ENCODE data around the gene RERG. TPM values are rescaled to one million over a fixed set of nuclear protein-coding genes. Genes with fewer than 3 reads are reported as not detected.

Gene RERG
- total and polyA plus RNA-seq, 2 experiments from 2014 or later: 1.1 to 1.5 TPM

- Mint-ChIP-seq H3K4me1 (no peaks in the 10 kb centered on the region), H3K9me3 (no peaks in the 10 kb centered on the region; the same call in 2 of the 3 replicates), H3K36me3 (ENCODE audit: low read depth) (no peaks in the 10 kb centered on the region), H3K4me3 (no peak overlapping the region), H3K27ac (no peak overlapping the region), H3K27me3 (ENCODE audit: insufficient read depth, low read depth, poor library complexity) (peaks cover 2% of the 10 kb centered on the region)
- DNase-seq (ENCODE audit: low spot score) (no peak), ATAC-seq (no peak)
- no peak overlapping the region for H2AFZ ChIP-seq
- no peaks in the 10 kb centered on the region for H3F3A ChIP-seq (replicated peaks; ENCODE audit: low read depth)
- H3K4me2 ChIP-seq: no peak overlapping the region
- H3K4me3 ChIP-seq: no peak overlapping the region
- no peaks in the 10 kb centered on the region for H3K4me1 ChIP-seq (ENCODE audit: insufficient read depth)
- H4K20me1 ChIP-seq (replicated peaks; ENCODE audit: insufficient read depth): no peaks in the 10 kb centered on the region; the same call in 1 of the 2 replicates
- H3K27ac ChIP-seq (ENCODE audit: low read depth): no peak overlapping the region
- H3K9me2 ChIP-seq (ENCODE audit: insufficient read depth): no peaks in the 10 kb centered on the region
- TF ChIP-seq JUNB (IDR thresholded peaks at IDR 0.05; ENCODE audit: unreplicated experiment) (no peak), STAT1 (IDR thresholded peaks at IDR 0.05; ENCODE audit: unreplicated experiment) (no peak), ZNF114 (CRISPR knock-in tag; IDR thresholded peaks at IDR 0.05) (no peak), CREB1 (CRISPR knock-in tag; IDR thresholded peaks at IDR 0.05; ENCODE audit: low read depth) (no peak), ZNF331 (CRISPR knock-in tag; IDR thresholded peaks at IDR 0.05; ENCODE audit: low read depth) (no peak), NANOG (IDR thresholded peaks at IDR 0.05; ENCODE audit: borderline replicate concordance) (no peak), EZH2 (IDR thresholded peaks at IDR 0.05; ENCODE audit: low read depth, unreplicated experiment) (no peak), CTCF (conservative IDR thresholded peaks at IDR 0.05; ENCODE audit: low read depth in 2 of 2) (no peak), EZH2phosphoT487 (IDR thresholded peaks at IDR 0.05; ENCODE audit: unreplicated experiment) (no peak), REST (IDR thresholded peaks at IDR 0.05; ENCODE audit: unreplicated experiment) (no peak), ETS1 (IDR thresholded peaks at IDR 0.05) (no peak), POLR2AphosphoS5 (IDR thresholded peaks at IDR 0.05; ENCODE audit: low read depth) (no peak)
- TF ChIP-seq, protein P1, sequence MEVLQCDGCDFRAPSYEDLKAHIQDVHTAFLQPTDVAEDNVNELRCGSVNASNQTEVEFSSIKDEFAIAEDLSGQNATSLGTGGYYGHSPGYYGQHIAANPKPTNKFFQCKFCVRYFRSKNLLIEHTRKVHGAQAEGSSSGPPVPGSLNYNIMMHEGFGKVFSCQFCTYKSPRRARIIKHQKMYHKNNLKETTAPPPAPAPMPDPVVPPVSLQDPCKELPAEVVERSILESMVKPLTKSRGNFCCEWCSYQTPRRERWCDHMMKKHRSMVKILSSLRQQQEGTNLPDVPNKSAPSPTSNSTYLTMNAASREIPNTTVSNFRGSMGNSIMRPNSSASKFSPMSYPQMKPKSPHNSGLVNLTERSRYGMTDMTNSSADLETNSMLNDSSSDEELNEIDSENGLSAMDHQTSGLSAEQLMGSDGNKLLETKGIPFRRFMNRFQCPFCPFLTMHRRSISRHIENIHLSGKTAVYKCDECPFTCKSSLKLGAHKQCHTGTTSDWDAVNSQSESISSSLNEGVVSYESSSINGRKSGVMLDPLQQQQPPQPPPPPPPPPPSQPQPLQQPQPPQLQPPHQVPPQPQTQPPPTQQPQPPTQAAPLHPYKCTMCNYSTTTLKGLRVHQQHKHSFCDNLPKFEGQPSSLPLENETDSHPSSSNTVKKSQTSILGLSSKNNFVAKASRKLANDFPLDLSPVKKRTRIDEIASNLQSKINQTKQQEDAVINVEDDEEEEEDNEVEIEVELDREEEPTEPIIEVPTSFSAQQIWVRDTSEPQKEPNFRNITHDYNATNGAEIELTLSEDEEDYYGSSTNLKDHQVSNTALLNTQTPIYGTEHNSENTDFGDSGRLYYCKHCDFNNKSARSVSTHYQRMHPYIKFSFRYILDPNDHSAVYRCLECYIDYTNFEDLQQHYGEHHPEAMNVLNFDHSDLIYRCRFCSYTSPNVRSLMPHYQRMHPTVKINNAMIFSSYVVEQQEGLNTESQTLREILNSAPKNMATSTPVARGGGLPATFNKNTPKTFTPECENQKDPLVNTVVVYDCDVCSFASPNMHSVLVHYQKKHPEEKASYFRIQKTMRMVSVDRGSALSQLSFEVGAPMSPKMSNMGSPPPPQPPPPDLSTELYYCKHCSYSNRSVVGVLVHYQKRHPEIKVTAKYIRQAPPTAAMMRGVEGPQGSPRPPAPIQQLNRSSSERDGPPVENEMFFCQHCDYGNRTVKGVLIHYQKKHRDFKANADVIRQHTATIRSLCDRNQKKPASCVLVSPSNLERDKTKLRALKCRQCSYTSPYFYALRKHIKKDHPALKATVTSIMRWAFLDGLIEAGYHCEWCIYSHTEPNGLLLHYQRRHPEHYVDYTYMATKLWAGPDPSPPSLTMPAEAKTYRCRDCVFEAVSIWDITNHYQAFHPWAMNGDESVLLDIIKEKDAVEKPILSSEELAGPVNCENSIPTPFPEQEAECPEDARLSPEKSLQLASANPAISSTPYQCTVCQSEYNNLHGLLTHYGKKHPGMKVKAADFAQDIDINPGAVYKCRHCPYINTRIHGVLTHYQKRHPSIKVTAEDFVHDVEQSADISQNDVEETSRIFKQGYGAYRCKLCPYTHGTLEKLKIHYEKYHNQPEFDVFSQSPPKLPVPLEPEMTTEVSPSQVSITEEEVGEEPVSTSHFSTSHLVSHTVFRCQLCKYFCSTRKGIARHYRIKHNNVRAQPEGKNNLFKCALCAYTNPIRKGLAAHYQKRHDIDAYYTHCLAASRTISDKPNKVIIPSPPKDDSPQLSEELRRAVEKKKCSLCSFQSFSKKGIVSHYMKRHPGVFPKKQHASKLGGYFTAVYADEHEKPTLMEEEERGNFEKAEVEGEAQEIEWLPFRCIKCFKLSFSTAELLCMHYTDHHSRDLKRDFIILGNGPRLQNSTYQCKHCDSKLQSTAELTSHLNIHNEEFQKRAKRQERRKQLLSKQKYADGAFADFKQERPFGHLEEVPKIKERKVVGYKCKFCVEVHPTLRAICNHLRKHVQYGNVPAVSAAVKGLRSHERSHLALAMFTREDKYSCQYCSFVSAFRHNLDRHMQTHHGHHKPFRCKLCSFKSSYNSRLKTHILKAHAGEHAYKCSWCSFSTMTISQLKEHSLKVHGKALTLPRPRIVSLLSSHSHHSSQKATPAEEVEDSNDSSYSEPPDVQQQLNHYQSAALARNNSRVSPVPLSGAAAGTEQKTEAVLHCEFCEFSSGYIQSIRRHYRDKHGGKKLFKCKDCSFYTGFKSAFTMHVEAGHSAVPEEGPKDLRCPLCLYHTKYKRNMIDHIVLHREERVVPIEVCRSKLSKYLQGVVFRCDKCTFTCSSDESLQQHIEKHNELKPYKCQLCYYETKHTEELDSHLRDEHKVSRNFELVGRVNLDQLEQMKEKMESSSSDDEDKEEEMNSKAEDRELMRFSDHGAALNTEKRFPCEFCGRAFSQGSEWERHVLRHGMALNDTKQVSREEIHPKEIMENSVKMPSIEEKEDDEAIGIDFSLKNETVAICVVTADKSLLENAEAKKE (CRISPR knock-in tag; IDR thresholded peaks at IDR 0.05): no peak
- no peaks in the 10 kb centered on the region for H3K36me3 ChIP-seq (ENCODE audit: insufficient read depth)
- H3K79me2 ChIP-seq (replicated peaks; ENCODE audit: insufficient read depth): no peaks in the 10 kb centered on the region
- H3K27me3 ChIP-seq (ENCODE audit: insufficient read depth): no peaks in the 10 kb centered on the region
These were observed 63.1 kb downstream of the RERG start for GRCh38 chr12:15158083-15158482.
